Measurements from ENCODE around the gene TFAP2C.
"Not testable (repeated sequence)": the region's sequence is repeated elsewhere in the genome, so short reads cannot be mapped to it uniquely, and the experiment has no call there.

The TFAP2C gene

GRCh38 chr20:56616716-56617115 is 12.4 kb upstream of the TFAP2C start:
- no peak for DNase-seq (ENCODE audit: low spot score)

GRCh38 chr20:56617489-56617888 is 11.6 kb upstream of the TFAP2C start:
- no peak for DNase-seq (ENCODE audit: low spot score)

DNA sequence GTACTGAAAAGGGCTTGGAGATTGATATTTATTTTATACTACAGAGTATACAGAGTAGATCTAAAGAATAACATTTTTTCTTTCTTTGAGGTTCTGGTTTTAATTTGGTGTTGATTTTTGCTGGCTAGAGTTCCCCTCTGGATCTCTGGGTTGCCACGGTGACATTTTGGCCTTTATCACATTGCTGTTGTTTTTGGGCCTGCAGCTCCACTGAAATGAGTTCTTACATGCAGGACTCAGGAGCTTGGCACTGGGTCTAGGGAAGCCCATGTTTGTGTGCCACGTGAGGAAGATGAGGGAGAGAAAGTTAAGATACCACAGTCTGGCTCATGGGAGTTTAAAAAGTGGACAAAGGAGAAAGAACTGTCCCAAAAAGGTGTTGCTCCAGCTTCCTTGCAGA is 7.4 kb upstream of the TFAP2C start:
- DNase-seq (ENCODE audit: low spot score) = peak; percentile 39

DNA sequence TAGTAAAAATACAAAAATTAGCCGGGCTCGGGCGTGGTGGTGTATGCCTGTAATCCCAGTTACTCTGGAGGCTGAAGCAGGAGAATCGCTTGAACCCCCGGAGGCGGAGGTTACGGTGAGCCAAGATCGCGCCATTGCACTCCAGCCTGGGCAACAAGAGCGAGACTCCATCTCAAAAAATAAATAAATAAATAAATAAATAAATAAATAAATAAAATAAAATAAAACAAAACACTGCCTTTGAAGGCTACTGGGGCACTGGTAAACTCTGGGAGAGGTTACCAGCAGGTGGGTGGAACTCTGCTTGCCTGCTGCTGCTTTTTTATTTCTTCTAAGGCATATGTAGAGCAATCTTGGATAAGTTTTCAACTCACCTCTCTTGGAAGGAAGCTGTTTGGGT is 5.2 kb upstream of the TFAP2C start:
- not testable (repeated sequence) for DNase-seq (ENCODE audit: low spot score)

DNA sequence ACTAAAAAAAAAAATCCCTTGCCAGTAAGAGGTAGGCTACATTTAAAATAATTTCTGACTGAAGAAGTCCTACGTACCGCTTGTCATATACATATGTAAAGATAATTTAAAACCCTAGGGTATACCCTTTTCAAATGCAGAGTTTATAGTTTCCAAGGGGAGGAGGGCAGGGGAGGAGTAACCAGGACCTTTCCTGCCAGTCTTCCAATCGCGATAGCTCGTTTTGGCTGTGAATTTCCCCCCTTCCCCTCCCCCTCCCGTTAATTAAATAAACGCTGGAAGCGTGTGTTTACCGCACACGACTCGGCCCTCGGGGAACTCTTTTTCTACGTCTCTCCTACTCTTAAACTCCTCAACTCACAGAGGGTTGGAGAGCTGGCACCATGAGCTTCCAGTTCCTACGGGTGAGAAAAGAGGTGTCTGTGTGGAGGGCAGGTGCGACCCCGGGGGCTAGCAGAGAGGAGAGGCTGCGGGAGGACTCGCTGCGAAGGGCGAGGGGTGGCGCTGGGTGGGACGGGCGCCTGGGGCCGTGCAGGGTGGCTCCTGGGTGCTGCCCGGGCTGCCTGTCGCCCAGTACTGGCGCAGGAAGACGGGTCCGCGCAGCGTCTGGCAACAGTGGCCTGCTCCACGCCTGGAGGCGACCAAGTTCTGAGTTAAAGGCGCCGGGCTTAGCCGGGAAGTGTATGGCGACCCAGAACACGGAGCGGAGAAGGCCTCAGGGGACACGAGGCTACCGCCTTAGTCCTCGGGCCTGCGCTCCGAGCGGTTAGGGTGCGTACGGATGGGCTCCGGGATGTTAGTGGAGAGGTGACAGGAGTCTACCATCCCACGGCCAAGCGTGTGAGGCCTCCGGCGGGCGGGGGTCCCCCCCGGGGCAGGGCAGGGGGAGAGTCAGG is 4.1 kb upstream of the TFAP2C start:
- no peak for DNase-seq (ENCODE audit: low spot score)

GRCh38 chr20:56625837-56626236 is 3.3 kb upstream of the TFAP2C start:
- no peak for DNase-seq (ENCODE audit: low spot score)

DNA sequence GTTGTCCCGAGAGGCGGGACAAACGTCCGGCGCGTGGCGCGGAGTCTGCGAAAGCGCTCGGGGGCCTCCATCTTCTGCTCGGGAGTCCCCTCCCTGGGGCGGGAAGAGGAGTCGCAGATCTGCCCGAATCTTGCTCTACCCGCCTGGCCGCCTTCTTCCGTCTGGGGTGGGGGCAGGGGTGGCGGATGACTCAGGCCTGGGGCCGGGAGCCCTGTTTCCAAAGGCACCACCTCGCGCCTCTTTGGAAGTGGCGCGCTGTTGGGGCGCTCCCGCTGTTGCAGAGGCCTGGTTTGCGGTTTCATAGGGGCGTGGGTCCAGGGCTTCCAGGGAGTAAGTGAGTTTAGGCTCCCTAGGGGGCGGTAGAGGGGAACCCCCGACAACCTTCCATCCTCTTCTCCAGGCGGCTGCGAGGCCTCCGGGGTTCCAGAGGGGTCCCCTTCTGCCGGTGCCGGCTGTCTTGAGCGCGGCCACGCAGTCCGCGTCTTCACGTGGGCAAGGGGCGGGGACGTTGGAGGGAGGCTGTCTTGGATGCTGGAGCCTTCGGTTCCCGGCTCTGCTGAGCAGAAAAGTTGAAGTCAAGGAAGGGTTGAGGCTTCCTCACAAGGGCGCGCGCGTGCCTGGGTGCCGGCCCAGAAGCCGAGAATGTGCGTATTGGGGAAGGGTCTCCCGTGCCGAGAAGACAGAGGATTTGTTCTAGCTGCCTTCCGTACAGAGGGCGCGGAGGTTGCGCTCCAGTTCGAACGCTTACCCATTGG is 2.6 kb upstream of the TFAP2C start:
- peak; percentile 63 for DNase-seq (ENCODE audit: low spot score)

DNA sequence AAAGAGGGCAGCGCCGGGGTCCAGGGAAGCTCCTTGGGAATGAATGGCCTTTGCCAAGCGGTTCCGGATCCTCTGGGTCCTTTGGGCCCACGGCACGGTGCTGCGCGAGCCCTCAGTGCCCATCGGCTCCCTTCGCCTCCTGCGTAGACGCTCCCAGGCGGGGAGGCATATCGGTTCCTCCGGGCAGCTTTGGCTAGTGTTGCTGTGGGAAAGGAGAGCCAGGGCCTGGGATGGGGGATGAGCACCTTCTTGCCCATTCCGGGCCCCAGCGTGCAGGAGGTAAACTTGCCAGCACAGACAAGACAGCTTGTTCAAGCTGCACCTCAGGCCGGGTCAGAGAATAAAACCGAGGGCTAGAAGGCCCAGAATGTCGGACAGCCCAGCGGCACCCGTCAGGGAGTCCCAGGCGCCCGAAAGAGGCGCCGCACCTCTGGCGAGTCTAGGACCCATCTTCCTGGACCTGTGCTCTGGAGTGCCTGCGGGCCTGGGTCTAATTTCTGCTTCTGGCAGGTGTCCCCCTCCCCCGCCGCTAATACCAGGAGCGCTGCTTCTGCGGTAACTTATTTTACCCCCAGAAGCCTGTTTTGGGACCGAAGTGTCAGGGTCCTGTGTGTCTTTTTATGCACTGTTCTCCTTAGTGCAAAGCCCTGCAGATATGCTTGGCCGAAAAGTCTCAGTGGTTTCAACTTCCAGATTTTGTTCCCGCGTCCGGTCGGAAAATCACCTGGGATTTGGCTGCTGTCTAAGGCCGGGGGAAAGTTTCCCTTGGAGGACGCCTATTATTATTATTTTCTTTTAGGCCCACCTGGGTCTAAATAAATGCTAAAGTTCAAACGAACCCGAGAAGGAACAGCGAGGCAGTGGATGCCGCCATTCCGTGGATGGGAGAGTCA is 1.7 kb upstream of the TFAP2C start:
- DNase-seq (ENCODE audit: low spot score) = no peak

DNA sequence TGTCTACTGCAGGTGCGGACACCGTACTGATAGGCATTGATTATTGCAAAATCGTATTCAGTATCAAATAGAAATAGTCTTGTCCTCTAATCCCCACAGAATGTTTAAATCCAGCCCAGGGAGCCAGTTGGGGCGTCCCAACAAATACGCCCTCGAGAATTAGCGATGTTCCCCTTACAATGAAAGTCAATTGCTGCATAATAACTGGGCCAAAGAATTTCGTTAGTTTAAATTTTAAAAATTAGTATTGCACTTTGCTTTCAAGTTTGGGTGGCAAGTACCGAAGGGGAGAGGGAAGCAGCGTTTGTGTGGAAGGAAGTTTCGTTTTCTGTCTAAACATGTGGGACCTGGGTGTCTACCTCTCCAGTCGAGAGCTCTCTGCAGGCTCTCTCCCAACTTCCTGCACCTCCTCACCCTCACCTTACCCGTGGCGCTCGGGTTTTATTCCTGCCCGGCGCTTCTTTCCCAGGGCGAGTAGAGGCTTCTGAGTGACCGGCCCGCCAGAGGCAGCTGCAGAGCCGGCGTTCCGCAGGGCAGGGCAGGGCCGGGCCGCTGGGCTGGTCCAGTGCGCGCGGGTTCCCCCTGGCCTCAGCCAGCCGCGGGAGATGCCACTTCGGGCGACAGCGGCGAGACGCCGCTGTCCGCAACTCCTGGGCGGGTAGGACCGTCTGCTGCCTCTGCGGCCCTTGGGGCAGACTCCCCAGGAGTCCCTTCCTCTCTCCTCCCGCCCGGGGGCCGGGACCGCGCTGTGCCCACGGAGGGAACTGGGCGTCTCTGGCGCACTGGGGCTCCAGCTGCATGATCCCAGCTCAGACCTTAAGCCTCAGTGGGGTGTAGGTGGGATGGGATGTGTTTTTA is 862 bp upstream of the TFAP2C start:
- DNase-seq (ENCODE audit: low spot score) = peak; percentile 71

DNA sequence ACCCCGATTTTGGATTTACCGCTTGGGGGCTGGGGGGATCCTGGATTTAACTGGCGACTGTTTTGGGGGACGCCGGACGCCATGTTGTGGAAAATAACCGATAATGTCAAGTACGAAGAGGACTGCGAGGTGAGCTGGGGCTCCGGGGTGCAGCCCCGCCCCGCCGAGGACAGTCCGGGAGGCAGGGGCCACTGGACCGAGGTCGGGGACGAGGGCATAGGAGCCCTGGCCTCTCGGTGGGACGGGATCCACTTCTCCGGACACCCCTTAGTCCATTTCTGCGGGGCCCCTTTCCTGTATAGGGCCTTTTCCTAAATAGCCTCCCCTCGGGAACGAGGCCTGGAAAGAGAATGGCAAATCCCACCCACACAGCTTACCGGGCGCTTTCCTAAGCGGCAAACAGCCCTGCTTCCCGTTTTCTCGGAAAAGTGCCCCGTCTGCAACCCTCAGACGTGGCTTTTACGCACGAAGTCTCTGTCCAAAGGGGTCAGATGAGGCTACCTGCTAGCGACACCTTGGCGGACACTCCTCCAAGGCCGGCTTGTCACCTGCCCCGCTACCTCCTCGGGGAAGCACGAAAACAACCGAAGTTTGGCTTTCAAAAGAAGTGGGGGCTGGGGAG is 469 bp downstream of the TFAP2C start:
- DNase-seq (ENCODE audit: low spot score) = peak; percentile 38

GRCh38 chr20:56630086-56630493 is 984 bp downstream of the TFAP2C start:
- peak; percentile 95 for DNase-seq (ENCODE audit: low spot score)

GRCh38 chr20:56630506-56631317 is 1.6 kb downstream of the TFAP2C start:
- DNase-seq (ENCODE audit: low spot score) = peak; percentile 76

GRCh38 chr20:56631318-56631989 is 2.3 kb downstream of the TFAP2C start:
- no peak for DNase-seq (ENCODE audit: low spot score)

DNA sequence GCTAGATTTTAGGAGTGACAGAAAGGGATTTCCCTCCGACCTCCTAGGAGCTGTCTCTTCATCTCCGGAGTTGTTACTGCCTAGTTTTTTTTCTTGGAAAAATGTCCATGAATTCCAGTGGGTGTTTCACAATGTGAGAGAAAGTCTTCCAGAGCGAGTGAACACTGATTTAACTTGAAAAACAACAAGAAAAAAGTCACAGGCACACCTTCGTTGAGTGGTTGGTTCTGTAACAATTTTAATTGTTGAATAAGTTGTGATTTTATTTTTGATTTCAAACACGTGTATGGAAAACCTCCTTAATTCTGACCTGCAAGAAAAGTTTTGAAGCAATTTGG is 2.9 kb downstream of the TFAP2C start:
- DNase-seq (ENCODE audit: low spot score) = peak; percentile 34

DNA sequence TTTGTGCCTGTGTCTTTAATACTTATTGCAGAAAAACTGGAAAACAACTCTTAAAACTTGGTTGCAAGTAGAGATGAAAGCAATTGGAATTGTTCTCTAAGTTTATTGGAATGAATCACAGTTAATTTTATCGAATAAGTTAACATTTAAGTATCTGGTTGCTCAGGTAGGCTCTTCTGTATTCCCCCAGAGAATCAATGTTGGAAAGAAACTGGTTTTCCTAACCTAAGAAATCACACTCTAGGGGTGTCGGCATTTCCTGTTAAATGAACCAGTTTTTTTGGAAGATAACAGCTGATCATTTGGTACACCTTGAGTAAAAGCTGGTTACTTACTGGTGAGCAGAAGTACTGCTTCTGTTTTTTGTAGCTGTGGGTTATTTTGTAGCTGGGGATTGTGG is 5.2 kb downstream of the TFAP2C start:
- no peak for DNase-seq (ENCODE audit: low spot score)

- DNase-seq (ENCODE audit: low spot score) = no peak
Observed at GRCh38 chr20:56634735-56635385, 5.8 kb downstream of the TFAP2C start.

GRCh38 chr20:56636716-56637115 is 7.6 kb downstream of the TFAP2C start:
- peak; percentile 87 for DNase-seq (ENCODE audit: low spot score)

GRCh38 chr20:56637576-56637975 is 8.5 kb downstream of the TFAP2C start:
- no peak for DNase-seq (ENCODE audit: low spot score)

DNA sequence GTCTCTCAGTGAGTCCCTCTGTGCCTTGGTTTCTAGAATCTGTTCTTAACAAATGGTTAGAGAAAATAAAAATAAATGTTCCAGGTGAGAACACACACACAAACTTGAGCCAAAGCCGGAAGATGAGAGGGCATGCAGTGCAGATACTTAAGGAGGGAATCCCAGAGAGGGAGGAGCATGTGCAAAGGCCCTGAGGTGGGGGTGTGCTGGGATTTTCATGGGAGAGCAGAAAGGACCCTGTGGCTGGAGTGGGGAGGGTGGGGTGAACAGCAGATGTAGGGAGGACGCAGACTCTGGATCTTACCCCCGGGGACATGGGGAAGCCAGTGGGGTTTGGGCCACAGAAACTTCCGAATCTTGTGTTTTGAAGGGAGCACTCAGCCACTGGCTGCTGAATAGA is 17.5 kb downstream of the TFAP2C start:
- no peak for DNase-seq (ENCODE audit: low spot score)
